GM13977 (cell line): ENCODE measurements around the gene GPRC5C.
A peak's percentile ranks its signal among the peaks of the same experiment; 100 is the strongest.

ENCODE experiments used
- DNase-seq: peaks from one replicate; pipeline ENCODE4 v3.0.0; 2012; ENCODE audit warnings: low spot score
- in situ Hi-C: fragments of 300-500 bp; cut with MboI; formaldehyde crosslinking; loops from one replicate; pipeline ENCODE4 v1.12.0; 2022; ENCODE audit warnings: low sequenced_read_pairs, low pct_unique_long_range_greater_than_20kb, mixed read lengths, inconsistent platforms; ENCODE audit not compliant: unreplicated experiment
- TF ChIP-seq, protein P1 (sequence below): IDR thresholded peaks from 2 replicates; pipeline ENCODE4 v1.5.1; 2012; ENCODE audit warnings: mild to moderate bottlenecking, control low read depth; ENCODE audit not compliant: insufficient read depth; ENCODE audit errors: extremely low read depth, missing control alignments

GPRC5C gene, protein sequence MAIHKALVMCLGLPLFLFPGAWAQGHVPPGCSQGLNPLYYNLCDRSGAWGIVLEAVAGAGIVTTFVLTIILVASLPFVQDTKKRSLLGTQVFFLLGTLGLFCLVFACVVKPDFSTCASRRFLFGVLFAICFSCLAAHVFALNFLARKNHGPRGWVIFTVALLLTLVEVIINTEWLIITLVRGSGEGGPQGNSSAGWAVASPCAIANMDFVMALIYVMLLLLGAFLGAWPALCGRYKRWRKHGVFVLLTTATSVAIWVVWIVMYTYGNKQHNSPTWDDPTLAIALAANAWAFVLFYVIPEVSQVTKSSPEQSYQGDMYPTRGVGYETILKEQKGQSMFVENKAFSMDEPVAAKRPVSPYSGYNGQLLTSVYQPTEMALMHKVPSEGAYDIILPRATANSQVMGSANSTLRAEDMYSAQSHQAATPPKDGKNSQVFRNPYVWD

DNA sequence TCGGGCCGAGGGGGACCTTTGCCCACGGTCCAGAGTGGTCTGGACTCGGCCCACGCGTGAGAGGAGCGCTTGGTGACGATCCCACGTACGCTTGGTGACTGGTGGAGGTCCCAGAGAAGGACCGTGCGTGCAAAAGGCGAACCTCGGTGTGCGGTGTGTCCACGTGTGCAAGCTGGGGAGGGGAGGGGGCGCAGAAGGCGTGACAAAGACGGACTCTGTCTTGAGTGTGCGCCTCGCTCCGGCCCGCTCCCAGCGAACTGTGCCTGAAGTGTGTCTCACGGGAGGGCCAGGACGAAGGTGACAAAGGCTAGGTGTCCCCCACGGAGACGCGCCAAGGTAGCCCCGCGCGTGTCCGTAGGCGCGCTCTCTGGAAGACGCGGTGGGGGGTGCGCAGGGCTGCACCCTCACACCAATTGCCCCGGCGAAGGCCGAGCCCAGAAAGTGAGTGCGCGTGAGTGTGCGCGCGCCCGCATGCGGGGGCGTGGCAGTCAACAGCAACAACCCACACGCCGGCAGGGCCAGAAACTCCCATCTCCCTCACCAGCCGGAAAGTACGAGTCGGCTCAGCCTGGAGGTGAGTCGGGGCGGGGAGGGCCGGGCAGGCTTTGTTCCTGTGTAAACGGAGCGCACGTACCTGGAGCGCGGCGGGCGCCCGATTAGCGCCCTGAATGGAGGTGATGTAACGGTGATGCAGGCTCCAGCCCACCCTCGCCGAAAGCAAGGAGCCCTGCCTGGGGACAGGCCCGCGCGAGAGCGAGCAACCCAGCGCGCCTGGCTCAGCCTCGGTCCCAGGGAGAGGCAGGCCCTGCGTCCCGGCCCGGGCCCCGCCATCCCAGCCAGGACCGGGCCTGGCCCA, at the start of gene GPRC5C:
TSS of gene GPRC5C (plus strand) at position 521 of the 856 bp plus-strand sequence. CDS start 7,689 bp downstream, outside the sequence.
- in situ Hi-C loops = no loop called here
- TF ChIP-seq, protein P1, sequence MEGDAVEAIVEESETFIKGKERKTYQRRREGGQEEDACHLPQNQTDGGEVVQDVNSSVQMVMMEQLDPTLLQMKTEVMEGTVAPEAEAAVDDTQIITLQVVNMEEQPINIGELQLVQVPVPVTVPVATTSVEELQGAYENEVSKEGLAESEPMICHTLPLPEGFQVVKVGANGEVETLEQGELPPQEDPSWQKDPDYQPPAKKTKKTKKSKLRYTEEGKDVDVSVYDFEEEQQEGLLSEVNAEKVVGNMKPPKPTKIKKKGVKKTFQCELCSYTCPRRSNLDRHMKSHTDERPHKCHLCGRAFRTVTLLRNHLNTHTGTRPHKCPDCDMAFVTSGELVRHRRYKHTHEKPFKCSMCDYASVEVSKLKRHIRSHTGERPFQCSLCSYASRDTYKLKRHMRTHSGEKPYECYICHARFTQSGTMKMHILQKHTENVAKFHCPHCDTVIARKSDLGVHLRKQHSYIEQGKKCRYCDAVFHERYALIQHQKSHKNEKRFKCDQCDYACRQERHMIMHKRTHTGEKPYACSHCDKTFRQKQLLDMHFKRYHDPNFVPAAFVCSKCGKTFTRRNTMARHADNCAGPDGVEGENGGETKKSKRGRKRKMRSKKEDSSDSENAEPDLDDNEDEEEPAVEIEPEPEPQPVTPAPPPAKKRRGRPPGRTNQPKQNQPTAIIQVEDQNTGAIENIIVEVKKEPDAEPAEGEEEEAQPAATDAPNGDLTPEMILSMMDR = no peak
- DNase-seq = peak; percentile 90

DNA sequence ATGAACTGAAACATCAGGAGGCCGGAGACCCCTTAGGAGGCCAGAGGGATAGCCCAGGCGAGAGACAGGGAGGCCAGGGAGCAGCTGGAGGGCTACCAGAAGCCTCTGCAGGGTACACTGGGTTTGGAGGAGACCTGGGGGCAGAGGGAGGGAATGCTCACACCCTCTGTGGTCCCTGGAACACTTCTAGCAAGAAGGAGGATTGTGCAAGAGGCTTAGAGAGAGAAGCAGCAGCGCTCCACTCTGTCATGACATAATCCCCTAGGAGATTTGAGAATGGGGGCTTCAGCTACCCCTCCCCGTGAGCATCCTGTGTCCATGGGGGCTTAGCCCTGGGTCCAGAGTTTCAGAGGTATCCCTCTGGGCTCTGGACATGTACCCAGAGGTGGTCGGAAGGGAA, 48.7 kb upstream of the GPRC5C start:
- DNase-seq = no peak

DNA sequence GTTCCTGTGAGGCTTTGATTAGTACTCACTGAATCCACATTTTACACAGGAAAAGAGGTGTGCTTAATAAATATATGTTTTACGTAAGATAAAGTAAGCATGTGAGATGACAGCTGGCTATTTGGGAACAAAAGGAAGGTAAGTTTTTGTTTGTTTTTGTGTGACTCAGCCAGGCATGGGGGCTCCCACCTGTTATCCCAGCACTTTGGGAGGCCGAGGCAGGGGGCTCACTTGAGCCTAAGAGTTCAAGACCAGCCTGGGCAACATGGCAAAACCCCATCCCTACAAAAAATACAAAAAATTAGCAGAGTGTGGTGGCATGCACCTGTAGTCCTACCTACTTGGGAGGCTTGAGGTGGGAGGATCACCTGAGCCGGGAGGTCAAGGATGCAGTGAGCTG, 46.7 kb upstream of the GPRC5C start:
- TF ChIP-seq, protein P1 = no peak
- DNase-seq = no peak
- in situ Hi-C loops = no loop called here

More for the DNA sequence above, 48.7 kb upstream of the GPRC5C start:
- in situ Hi-C loops = no loop called here
- TF ChIP-seq, protein P1 = no peak

DNA sequence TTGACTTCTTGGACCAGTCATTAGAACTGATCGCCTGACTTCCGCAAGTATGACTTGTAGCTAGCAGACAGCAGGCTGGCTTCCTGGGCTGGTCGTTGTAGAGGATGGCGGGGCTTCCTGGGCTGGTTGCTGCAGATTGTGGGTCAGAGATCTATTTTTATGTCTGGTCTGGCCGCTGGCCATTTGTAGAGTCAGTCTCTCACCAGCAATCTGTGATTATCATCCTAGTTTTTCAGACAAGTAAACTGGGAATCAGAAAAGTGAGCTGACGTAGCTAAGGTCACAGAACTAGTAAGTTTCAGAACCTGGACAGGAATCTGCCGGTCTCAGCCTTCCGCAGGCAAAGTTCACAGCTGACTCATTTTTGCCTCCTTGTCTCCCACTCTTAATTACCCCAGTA, 45.5 kb upstream of the GPRC5C start:
- in situ Hi-C loops = no loop called here
- TF ChIP-seq, protein P1 = no peak
- DNase-seq = no peak

DNA sequence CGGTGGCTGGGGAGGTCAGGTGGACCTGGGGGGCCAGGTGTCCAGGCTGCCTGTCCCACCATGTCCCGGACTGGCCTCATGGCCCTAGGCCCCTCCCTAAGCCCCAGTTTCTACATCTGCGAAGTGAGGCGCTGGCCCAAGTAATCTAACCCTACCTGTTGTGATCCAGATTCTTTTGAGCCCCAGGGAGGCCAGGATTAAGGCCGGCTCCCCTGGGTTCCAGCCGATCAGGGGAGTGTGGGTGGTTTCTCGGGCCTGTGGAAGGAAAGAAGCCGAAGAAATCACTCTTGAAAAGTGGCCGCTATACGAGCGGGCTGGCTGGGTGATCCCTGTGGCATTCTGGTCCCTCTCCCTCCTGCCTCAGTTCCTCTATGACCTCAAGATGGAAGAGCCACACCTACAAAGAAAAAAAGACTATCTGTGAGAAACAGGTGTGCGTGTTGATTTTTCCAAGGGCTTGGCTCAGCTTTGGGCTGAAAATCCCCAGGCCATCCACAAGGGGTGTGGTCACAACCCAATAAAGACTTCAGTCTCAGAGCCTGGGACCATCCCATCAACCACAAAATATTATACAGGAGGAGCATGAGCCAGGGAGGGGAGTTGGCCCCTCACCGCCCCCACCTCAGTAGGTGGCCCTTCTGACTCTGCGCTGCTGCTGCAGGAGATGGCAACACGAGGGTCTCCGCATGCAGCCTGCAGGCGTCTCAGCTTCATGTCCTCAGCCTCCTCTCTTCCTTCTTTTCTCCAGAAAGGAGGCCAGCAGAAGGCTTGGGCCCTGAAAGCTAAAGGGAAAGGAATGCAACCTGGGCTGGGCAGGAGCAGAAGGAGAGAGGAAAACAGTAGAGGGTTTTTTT, 44.3 kb upstream of the GPRC5C start:
- TF ChIP-seq, protein P1 = no peak
- no peak for DNase-seq
- in situ Hi-C loops = no loop called here

DNA sequence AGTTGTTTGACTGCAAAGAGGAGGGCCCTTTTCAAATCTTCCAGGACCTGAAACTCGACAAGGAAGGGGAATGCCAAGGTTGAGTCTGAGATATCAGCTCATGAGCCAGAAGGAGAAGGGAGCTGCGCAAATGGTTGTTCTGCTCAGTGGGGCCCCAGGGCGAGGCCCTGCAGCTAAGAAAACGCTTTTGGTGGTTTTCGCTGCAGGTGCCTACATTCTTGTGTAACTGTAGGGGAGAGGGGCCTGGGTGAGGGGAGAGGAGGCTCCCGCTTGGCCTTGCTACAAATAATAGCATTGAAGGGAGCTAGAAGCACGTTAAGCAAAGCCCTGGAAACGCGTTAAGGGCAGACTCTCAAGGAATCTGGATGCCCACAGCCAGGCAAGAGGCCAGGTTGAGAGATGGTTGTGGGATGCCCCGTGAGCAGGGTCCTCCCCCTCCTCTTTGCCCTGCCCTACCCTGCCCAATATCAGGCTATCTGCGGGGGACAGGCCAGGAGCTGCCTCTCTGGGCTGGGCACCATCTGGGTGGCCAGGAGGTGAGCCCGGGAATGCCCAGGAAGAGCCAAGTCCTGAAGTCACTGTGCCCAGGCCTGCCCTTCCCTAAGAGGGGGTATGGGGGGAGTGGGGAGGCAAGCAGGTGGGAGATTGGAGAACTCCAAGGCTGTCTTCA, 42.7 kb upstream of the GPRC5C start:
- DNase-seq = no peak
- TF ChIP-seq, protein P1 = no peak
- in situ Hi-C loops = no loop called here
